Right lobe of liver (tissue), 6 donors: ENCODE data around the gene PNKD. TPM values are rescaled to one million over a fixed set of nuclear protein-coding genes. Genes with fewer than 3 reads are reported as not detected.

Source experiments
- ATAC-seq, 4 donors: fragments of 200-7000 bp; cut with Tn5 transposase; one replicate each; pipeline ENCODE4 v1.9.1; 2020; ENCODE audit warnings: mild to moderate bottlenecking in 4 of 4, moderate library complexity in 4 of 4
- DNase-seq, 3 donors: peaks; one replicate each; pipeline ENCODE4 v3.0.0-alpha.2; 2020
- H3K27ac ChIP-seq, 3 donors: fragments of 200-600 bp; one replicate each; pipeline ENCODE4 v1.8.0; 2022
- H3K27me3 ChIP-seq, 2 donors: fragments of 200-600 bp; one replicate each; pipeline ENCODE4 v1.8.0; 2022
- H3K36me3 ChIP-seq, 4 donors: fragments of 200-600 bp; sonication (generic) in 1 of 4; one replicate each; pipeline versions ENCODE4 v1.5.1 to v1.8.0; 2017 to 2022; ENCODE audit warnings: control low read depth in 1 of 4
- H3K4me1 ChIP-seq, 4 donors: fragments of 200-600 bp; sonication (generic) in 1 of 4; one replicate each; pipeline versions ENCODE4 v1.5.1 to v1.8.0; 2017 to 2022; ENCODE audit warnings: control low read depth in 1 of 4
- H3K4me3 ChIP-seq, 3 donors: fragments of 200-600 bp; one replicate each; pipeline ENCODE4 v1.8.0; 2022
- H3K9me3 ChIP-seq, 4 donors: fragments of 200-600 bp; sonication (generic) in 1 of 4; one replicate each; pipeline versions ENCODE4 v1.5.1 to v1.8.0; 2017 to 2022; ENCODE audit warnings: control low read depth in 1 of 4
- POLR2A ChIP-seq: fragments of 450-650 bp; IDR thresholded peaks from one replicate; pipeline ENCODE4 v1.6.1; 2017; ENCODE audit warnings: antibody characterized with exemption, mild to moderate bottlenecking
- WGBS: methylation state at CpG from one replicate; pipeline ENCODE4 v1.1.6; 2018; ENCODE audit warnings: low coverage, low lambda C conversion rate; ENCODE audit not compliant: insufficient coverage; ENCODE audit errors: missing lambda C conversion rate; 5-methylcytosine and 5-hydroxymethylcytosine counted together
- intact Hi-C, 2 donors: fragments of 100-400 bp; cut with DNase I; formaldehyde crosslinking; loops; one replicate each; pipeline versions ENCODE4 v1.11.2 to v1.14.1; 2022
- total RNA-seq, 6 experiments: library from RNA; depleted of rRNA in 2 of 6; stranded (reverse); fragments of >200 nt in 2 of 6; fragmentation: NEBNext Ultra II Directional in 3 of 6; extraction: Animal tissue kit (Norgen Biotek cat#: 25700) in 3 of 6; gene quantifications; one replicate each; pipeline versions ENCODE4 v1.1.0 to v1.2.4, GENCODE V29; 2016 to 2023
- TF ChIP-seq, protein P1 (sequence below), 4 donors: fragments of 200-600 bp in 3 of 4; fragments of 450-650 bp in 1 of 4; IDR thresholded peaks; one replicate each; pipeline versions ENCODE4 v1.5.1 to v1.8.0; 2016 to 2022; ENCODE audit warnings: antibody characterized with exemption in 4 of 4, mild to moderate bottlenecking in 2 of 4
- donor health status: DM: no; HTN: yes; CAD: no.
- donor health status: DM: no; HTN: no; CAD: no.
- donor health status: DM: no; HTN: no; CAD: no.
- donor health status: DM: no; HTN: yes; CAD: no.
- donor health status: DM: no; HTN: yes; CAD: no.

PNKD gene
- total RNA-seq, 6 experiments from 2014 or later: 78.5 to 137 (median 115) TPM

DNA sequence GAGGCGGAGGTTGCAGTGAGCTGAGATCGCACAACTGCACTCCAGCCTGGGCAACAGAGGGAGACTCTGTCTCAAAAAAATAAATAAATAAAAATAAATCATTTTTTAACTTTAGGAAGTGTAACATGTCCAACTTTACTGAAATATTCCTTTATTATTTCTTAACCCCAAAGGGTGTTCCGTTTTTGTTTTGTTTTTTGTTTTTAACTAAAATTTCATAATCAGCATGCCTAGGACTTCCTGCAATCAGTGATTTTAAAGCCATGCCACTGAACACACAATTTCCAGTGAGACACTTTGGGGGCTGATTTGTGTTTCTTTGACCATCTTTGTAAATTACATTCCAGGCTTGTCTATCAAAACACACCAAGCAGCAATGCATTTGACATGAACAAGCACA, 93.4 kb downstream of the PNKD start:
- intact Hi-C loops: no loop called here
- Histone ChIP-seq H3K27ac (peak overlapping the region in 1 of 3 donors; percentile 3), H3K4me3 (no peak overlapping the region), H3K36me3 (no peaks in the 10 kb centered on the region), H3K9me3 (no peaks in the 10 kb centered on the region), H3K27me3 (no peaks in the 10 kb centered on the region), H3K4me1 (peaks cover 0 to 3% (median 0%) of the 10 kb centered on the region in 4 donors)
- no peak for ATAC-seq
- no peak for DNase-seq
- WGBS: 58% methylated on average over 3 of the region's 3 CpGs
- TF ChIP-seq, protein P1, sequence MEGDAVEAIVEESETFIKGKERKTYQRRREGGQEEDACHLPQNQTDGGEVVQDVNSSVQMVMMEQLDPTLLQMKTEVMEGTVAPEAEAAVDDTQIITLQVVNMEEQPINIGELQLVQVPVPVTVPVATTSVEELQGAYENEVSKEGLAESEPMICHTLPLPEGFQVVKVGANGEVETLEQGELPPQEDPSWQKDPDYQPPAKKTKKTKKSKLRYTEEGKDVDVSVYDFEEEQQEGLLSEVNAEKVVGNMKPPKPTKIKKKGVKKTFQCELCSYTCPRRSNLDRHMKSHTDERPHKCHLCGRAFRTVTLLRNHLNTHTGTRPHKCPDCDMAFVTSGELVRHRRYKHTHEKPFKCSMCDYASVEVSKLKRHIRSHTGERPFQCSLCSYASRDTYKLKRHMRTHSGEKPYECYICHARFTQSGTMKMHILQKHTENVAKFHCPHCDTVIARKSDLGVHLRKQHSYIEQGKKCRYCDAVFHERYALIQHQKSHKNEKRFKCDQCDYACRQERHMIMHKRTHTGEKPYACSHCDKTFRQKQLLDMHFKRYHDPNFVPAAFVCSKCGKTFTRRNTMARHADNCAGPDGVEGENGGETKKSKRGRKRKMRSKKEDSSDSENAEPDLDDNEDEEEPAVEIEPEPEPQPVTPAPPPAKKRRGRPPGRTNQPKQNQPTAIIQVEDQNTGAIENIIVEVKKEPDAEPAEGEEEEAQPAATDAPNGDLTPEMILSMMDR (IDR thresholded peaks at IDR 0.05): no peak
- no peak for TF ChIP-seq POLR2A

DNA sequence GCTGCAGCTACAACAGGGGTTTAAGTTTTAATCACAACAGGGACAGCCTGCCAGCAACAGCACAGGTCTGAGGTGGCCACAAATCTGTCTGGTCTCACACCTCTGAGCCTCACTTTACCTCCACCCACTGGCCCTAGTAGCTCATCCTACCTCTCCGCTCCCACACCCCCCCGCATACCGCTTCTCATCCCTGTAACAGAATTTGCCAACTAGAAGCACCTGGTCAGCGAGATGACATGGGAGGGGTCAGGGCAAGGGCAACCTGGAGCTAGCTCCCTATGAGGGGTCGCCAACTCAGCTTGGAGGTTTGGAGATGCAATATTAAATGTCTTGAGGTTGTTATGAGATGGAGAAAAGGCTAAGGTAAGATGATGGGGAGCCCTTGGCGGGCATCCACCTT, 93.9 kb downstream of the PNKD start:
- intact Hi-C loops: no loop called here
- Histone ChIP-seq H3K9me3 (no peaks in the 10 kb centered on the region), H3K4me1 (peaks cover 0 to 3% (median 0%) of the 10 kb centered on the region in 4 donors), H3K4me3 (no peak overlapping the region), H3K36me3 (no peaks in the 10 kb centered on the region), H3K27me3 (no peaks in the 10 kb centered on the region), H3K27ac (peak overlapping the region in 1 of 3 donors; percentile 3)
- TF ChIP-seq, protein P1 (IDR thresholded peaks at IDR 0.05): no peak
- TF ChIP-seq POLR2A: no peak
- WGBS: 81% methylated on average over 6 of the region's 6 CpGs
- ATAC-seq (no peak), DNase-seq (no peak)

- Histone ChIP-seq H3K4me1 (peaks cover 0 to 10% (median 0%) of the 10 kb centered on the region in 4 donors), H3K9me3 (no peaks in the 10 kb centered on the region), H3K4me3 (peak overlapping the region; percentile 64 to 75 (median 67)), H3K27ac (peak overlapping the region; percentile 89 to 97 (median 94)), H3K36me3 (no peaks in the 10 kb centered on the region), H3K27me3 (no peaks in the 10 kb centered on the region)
- DNase-seq: peak in 2 of 3 donors; percentile 42 to 52
- WGBS: 97% methylated on average over 4 of the region's 9 CpGs
- intact Hi-C loops: no loop called here
- TF ChIP-seq POLR2A: no peak
- TF ChIP-seq, protein P1 (IDR thresholded peaks at IDR 0.05): no peak
- ATAC-seq: no peak
Measured at GRCh38 chr2:218366621-218367414, 96.5 kb downstream of the PNKD start.

DNA sequence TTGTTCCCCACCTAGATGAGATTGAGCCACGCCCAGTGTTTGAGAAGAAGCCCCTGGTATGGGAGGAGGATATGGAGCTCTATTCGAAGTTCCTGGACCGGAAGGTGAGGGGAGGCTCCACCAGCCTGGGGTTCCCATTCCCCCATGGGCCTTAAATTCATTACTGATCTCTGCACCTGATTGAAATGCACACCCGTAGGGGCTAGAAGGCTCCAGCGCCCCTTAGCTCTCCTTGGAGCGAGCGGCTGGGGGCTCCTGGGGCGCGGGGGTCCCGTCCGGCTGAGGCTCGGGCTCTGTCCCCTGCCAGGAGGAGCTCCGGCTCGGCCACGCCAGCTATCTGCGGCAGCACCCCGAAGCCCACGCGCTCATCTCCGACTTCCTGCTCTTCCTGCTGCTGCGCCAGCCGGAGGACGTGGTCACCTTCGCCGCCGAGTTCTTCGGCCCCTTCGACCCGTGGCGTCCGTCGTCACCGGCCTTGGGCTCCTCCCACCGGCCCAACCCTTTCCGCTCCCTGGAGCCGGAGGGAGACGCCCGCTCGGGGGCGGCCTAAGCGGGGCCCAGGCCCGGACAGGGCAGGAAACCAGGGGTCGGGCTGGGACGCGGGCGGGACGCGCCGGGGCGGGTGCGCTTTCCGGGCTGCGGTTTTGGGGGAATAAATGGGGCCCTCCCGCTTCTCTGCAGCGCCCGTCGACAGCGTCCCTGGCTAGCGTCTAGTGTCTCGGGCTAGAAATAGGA, 97.3 kb downstream of the PNKD start:
- Histone ChIP-seq H3K4me3 (peak overlapping the region; percentile 64 to 75 (median 67)), H3K9me3 (no peaks in the 10 kb centered on the region), H3K27me3 (no peaks in the 10 kb centered on the region), H3K4me1 (peaks cover 0 to 10% (median 0%) of the 10 kb centered on the region in 4 donors), H3K27ac (peak overlapping the region; percentile 89 to 97 (median 94)), H3K36me3 (no peaks in the 10 kb centered on the region)
- TF ChIP-seq, protein P1 (IDR thresholded peaks at IDR 0.05): peak in 2 of 4 donors; percentile 9 to 27
- TF ChIP-seq POLR2A: peak; percentile 98
- DNase-seq: peak; percentile 95 to 96 (median 96)
- peak; percentile 92 to 96 (median 94) for ATAC-seq
- WGBS: 4% methylated on average over 9 of the region's 60 CpGs
- intact Hi-C loops: no loop called here
